Measurements from ENCODE around the gene QRFP.

The QRFP gene

GRCh38 chr9:130888146-130888885, 8.3 kb downstream of the QRFP start:
- DNase-seq, result no peak

DNA sequence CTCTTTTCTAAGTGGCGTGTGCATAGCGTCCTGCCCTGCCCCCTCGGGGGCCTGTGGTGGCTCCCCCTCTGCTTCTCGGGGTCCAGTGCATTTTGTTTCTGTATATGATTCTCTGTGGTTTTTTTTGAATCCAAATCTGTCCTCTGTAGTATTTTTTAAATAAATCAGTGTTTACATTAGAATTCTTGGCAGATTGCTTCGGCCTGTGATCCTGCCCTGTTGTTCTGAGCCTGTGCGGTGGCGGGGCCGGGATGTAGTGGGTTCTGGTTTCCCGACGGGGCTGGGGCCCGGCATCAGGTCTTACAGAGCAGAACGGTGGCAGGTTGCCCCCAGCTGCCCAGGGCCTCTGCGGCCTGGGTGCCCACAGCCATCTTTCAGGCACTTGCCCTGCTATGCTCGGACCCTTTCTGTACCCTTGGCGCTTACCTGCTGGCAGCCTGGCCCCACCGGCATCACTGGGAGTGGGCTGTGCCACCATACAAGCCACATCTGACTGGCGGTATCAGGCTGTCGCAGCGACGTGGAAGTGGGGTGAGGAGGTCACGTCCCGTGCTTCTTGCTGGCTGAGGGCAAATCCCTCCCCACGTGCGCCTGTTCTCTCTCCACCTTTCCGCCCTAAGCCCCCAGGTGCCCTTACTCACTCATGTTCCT, 9.0 kb downstream of the QRFP start:
- DNase-seq, result no peak

- no peak for DNase-seq
Measured at GRCh38 chr9:130886981-130887380, 9.6 kb downstream of the QRFP start.

- DNase-seq, result no peak
Measured at GRCh38 chr9:130885484-130886375, 10.9 kb downstream of the QRFP start.

- no peak for DNase-seq
Measured at GRCh38 chr9:130884542-130885483, 11.8 kb downstream of the QRFP start.

DNA sequence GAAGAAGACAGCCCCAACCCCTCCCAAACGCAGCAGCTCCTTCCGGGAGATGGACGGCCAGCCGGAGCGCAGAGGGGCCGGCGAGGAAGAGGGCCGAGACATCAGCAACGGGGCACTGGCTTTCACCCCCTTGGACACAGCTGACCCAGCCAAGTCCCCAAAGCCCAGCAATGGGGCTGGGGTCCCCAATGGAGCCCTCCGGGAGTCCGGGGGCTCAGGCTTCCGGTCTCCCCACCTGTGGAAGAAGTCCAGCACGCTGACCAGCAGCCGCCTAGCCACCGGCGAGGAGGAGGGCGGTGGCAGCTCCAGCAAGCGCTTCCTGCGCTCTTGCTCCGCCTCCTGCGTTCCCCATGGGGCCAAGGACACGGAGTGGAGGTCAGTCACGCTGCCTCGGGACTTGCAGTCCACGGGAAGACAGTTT, 12.5 kb downstream of the QRFP start:
- no peak for DNase-seq

DNA sequence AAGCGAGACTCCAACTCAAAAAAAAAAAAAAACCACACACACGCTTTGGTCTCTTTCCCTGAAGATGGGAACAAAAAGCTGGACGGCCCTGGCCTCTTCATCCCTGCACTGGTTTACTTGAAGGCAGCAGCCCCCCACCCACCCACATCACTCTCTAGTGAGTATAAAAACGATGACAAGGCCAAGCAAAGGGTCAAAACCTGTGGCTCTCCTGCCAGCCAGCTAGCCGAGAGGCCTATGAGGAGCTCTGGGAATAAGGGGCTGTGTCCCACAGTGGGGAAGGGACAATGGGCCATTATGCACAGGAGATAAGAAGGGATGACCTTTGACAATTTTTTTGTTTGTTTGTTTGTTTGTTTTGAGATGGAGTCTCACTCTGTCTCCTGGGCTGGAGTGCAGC, 13.1 kb downstream of the QRFP start:
- DNase-seq, result no peak

DNA sequence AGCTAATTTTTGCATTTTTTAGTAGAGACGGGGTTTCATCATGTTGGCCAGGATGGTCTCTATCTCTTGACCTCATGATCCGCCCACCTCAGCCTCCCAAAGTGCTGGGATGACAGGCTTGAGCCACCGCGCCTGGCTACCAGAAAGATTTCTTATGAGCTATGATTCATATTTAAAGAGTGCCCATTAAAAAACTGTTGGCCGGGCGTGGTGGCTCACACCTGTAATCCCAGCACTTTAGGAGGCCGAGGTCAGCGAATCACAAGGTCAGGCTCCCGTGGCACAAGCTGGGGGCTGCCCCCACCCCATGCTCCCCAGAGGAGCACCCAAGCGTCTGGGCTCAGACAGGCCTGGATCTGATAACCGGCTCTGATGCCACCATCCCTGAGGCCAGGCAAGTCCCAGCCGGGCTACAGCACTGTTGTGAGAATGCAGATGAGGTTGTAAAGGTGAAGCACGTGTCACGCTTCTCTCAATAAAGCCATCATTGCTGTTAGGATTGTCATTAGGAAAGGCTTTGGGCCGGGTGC, 13.9 kb downstream of the QRFP start:
- no peak for DNase-seq

GRCh38 chr9:130881516-130881915, 15.1 kb downstream of the QRFP start:
- DNase-seq, result no peak

GRCh38 chr9:130880599-130881220, 15.9 kb downstream of the QRFP start:
- no peak for DNase-seq

- no peak for DNase-seq
Measured at GRCh38 chr9:130879863-130880411, 16.7 kb downstream of the QRFP start.

- no peak for DNase-seq
Measured at GRCh38 chr9:130878295-130878694, 18.3 kb downstream of the QRFP start.

DNA sequence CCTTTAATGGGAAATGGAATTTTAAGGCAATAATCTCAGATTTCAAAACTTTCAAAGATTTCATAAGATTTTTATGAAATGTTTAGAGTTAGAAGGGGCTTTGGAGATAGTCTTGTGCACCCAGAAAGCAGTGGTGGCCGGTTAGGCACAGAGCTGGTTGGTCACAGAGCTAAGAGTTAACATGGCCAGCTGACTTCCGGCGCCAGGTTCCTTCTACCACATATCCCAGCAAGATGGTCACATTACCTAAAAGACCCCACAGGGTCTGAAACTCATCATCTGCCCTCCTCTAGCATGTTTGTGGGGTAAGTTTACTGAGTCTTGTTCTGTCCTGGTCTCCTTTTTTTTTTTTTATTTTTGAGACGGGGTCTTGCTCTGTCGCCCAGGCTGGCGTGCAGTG, 19.3 kb downstream of the QRFP start:
- DNase-seq, result no peak

- no peak for DNase-seq
Measured at GRCh38 chr9:130874783-130875182, 21.8 kb downstream of the QRFP start.

- no peak for DNase-seq
Measured at GRCh38 chr9:130873966-130874365, 22.6 kb downstream of the QRFP start.

DNA sequence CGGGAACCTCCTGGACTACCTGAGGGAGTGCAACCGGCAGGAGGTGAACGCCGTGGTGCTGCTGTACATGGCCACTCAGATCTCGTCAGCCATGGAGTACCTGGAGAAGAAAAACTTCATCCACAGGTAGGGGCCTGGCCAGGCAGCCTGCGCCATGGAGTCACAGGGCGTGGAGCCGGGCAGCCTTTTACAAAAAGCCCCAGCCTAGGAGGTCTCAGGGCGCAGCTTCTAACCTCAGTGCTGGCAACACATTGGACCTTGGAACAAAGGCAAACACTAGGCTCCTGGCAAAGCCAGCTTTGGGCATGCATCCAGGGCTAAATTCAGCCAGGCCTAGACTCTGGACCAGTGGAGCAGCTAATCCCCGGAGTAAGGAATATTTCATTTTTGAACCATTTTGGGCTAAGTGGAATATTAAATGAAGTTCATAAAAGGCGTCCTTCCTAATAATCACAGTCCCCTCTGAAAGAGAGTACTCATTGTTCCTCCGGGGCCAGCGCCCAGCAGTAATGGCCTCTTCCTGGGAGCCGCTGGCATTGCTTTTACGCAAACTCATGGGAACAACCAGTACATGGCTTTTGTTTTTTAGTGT, 23.6 kb downstream of the QRFP start:
- no peak for DNase-seq

DNA sequence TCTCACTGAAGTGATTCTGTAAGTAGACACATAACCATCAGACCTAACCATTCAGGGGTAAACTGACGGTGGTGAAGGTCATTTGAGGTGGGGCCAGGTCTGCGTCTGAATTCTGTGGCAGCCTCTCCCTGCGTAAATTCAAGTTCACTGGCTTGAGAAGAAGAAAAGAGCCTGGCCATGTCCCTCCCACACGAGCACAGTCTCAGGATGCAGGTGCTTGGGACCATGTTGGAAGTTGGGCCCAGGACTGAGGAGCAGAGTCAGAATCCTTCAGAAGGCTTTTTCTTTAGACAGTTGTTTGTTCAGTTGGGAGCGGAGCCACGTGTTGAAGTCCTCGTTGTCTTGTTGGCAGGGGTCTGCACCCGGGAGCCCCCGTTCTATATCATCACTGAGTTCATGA, 24.1 kb downstream of the QRFP start:
- DNase-seq, result no peak

DNA sequence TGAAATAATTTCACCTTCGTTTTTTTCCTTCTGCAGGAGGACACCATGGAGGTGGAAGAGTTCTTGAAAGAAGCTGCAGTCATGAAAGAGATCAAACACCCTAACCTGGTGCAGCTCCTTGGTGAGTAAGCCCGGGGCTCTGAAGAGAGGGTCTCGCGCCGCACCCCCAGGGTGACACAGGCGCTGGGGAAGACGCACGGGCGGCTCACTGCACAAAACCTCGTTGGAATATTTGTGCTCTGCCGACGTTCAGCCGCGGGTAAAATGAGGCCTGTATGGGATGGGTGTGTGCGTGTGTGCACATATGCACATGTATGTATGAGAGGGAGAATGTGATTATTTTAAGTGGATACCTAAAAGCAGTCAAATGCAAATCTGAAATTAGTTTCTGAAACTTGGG, 24.5 kb downstream of the QRFP start:
- DNase-seq, result no peak

- DNase-seq, result no peak
Measured at GRCh38 chr9:130871395-130872062, 25.1 kb downstream of the QRFP start.

All from NCI-H226 (cell line).